ENCODE data around the gene STK40. TPM values are rescaled to one million over a fixed set of nuclear protein-coding genes. Genes with fewer than 3 reads are reported as not detected.
A peak's percentile ranks its signal among the peaks of the same experiment; 100 is the strongest.

Gene STK40, protein sequence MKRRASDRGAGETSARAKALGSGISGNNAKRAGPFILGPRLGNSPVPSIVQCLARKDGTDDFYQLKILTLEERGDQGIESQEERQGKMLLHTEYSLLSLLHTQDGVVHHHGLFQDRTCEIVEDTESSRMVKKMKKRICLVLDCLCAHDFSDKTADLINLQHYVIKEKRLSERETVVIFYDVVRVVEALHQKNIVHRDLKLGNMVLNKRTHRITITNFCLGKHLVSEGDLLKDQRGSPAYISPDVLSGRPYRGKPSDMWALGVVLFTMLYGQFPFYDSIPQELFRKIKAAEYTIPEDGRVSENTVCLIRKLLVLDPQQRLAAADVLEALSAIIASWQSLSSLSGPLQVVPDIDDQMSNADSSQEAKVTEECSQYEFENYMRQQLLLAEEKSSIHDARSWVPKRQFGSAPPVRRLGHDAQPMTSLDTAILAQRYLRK
- total RNA-seq (10 to 100 TPM; 32.9 to 68.1 (median 40.8) TPM), polyA plus RNA-seq (10 to 100 TPM; 21.2 to 26.2 TPM)

DNA sequence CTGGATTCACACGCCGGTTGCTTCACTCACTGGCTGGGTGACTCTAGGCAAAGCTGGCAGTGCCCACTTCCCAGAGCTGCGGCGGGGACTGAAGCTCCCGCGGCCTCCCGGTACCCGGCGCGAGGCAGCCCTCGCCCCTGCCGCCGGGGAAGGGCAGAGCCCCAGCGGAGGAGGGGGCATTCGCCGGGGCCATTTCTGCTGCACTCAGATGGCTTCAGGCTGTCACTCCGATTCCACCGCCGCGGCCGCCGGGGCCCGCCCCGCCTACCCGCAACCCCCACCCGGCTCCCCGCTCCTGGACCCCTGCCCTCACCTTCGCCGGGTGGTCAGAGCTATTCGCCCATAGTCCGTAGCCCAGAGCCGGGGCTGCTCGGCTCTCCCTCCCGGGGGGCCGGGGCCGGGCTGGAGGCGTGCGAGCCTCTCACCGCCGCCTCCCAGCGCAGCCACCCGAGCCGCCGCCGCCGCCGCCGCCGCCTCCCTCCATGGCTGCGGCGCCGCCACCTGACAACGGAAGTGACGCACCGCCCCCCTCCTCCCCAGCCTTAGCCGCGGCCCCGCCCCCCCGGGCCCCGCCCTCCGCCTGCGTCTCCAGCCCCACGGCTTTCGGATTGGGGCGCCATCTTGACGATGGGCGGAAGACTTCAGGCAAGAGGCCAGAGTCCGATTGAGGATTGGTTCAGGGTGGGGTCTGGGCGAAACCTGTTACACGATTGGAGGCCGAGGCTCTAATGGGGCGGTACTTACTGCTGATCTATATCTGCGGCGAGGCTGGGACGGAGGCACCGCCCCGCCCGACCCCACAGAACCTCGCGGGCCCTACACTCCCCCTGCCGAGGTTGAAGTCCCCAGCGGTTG lies at the start of gene STK40:
TSS of gene STK40 (minus strand) at position 515 of the 855 bp plus-strand sequence. CDS start 24,592 bp downstream, outside the sequence.
- Histone ChIP-seq H3K4me1 (peaks cover 24 to 42% (median 34%) of the 10 kb centered on the region in 3 donors), H3K27ac (peak within 1 kb of the TSS; percentile 93 to 99 (median 97)), H3K4me3 (peak within 1 kb of the TSS; percentile 85 to 100 (median 92)), H3K36me3 (no peaks in the 10 kb centered on the region), H3K27me3 (no peaks in the 10 kb centered on the region), H3K9me3 (no peaks in the 10 kb centered on the region)
- ATAC-seq: peak; percentile 75 to 87 (median 82)
- DNase-seq: peak; percentile 98 to 99 (median 98)
- peak; percentile 49 for FAIRE-seq
- 0% methylated on average over 41 to 82 of the region's 82 CpGs for WGBS, 2 donors
- TF ChIP-seq CTCF (IDR thresholded peaks at IDR 0.05): no peak
- intact Hi-C loops (cut with DNase I): no loop called here

DNA sequence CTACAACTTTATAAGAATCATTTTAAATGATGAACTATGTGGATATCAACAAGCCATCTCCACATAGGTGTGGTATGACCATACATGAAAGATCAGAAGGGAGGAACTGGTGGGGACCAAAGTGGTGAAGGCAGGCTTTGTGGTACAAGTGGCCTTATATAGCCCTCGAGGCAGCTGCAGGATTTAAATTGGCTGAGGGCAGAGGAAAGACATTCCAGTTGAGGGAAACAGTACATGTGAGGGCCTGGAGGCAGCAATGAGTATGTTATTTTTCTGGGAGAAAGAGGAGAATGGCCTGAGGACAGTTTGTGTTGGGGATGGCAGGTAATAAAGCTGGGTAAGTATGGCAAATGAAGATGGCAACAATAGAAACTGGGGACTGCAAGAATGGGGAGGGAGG lies 47.4 kb upstream of the STK40 start:
- Histone ChIP-seq H3K36me3 (no peaks in the 10 kb centered on the region), H3K27me3 (no peaks in the 10 kb centered on the region), H3K4me1 (peaks cover 7 to 11% (median 8%) of the 10 kb centered on the region in 3 donors), H3K4me3 (no peak overlapping the region), H3K27ac (peak overlapping the region in 1 of 4 donors; percentile 57), H3K9me3 (no peaks in the 10 kb centered on the region)
- TF ChIP-seq CTCF (IDR thresholded peaks at IDR 0.05): no peak
- 29 to 38% methylated on average over 1 of the region's 1 CpG for WGBS, 2 donors
- FAIRE-seq: no peak
- peak in 3 of 4 donors; percentile 10 to 27 (median 21) for ATAC-seq
- DNase-seq: no peak
- intact Hi-C loops (cut with DNase I): no loop called here

GRCh38 chr1:36432616-36433015 lies 46.9 kb upstream of the STK40 start:
- Histone ChIP-seq H3K9me3 (no peaks in the 10 kb centered on the region), H3K27ac (peak overlapping the region in 1 of 4 donors; percentile 57), H3K4me1 (peaks cover 7 to 11% (median 8%) of the 10 kb centered on the region in 3 donors), H3K36me3 (no peaks in the 10 kb centered on the region), H3K27me3 (no peaks in the 10 kb centered on the region), H3K4me3 (no peak overlapping the region)
- no peak for TF ChIP-seq CTCF (IDR thresholded peaks at IDR 0.05)
- 9 to 13% methylated on average over 4 of the region's 4 CpGs for WGBS, 2 donors
- intact Hi-C loops (cut with DNase I): no loop called here
- no peak for FAIRE-seq
- peak in 3 of 6 donors; percentile 6 to 49 (median 27) for DNase-seq
- peak; percentile 81 to 93 (median 86) for ATAC-seq

GRCh38 chr1:36425791-36426190 lies 40.1 kb upstream of the STK40 start:
- intact Hi-C loops (cut with DNase I): loop anchor here in 1 of 3 donors (10.0 kb wide), 1 partner anchor 331 kb away; no protein-coding TSS in a partner anchor
- FAIRE-seq: no peak
- Histone ChIP-seq H3K27me3 (no peaks in the 10 kb centered on the region), H3K9me3 (no peaks in the 10 kb centered on the region), H3K36me3 (peaks cover 0 to 14% (median 0%) of the 10 kb centered on the region in 3 donors), H3K4me1 (no peaks in the 10 kb centered on the region), H3K4me3 (no peak overlapping the region), H3K27ac (no peak overlapping the region)
- WGBS, 2 donors: 78 to 82% methylated on average over 4 of the region's 4 CpGs
- no peak for DNase-seq
- no peak for ATAC-seq
- TF ChIP-seq CTCF (IDR thresholded peaks at IDR 0.05): no peak

Data from pancreas (tissue), 10 donors.